K562 (cell line): Measurements from ENCODE around the gene GOLGA2. TPM values are rescaled to one million over a fixed set of nuclear protein-coding genes. Genes with fewer than 3 reads are reported as not detected.

Experiments
- ATAC-seq: fragments of 200-7000 bp; cut with Tn5 transposase; 3 replicates; pipeline ENCODE4 v1.9.1; 2020; ENCODE audit warnings: moderate library complexity
- BruUV-seq: library from RNA; stranded (reverse); fragments of 400-500 nt; replicated peaks from 2 replicates; lab custom pipeline; 2021; lab: Mats Ljungman, UMichigan
- CTCF ChIA-PET: fragments of 300-600 bp; formaldehyde crosslinking; extraction: SDS; loops from one replicate; lab custom pipeline; 2021; ENCODE audit warnings: low intra/inter-chr PET ratio; lab: Yijun Ruan, JAX
- POLR2A ChIA-PET: fragments of 300-600, 350-650 bp; sonication (Branson Sonifier 250); formaldehyde crosslinking; extraction: SDS; loops from one replicate; lab custom pipeline; 2021; ENCODE audit warnings: antibody characterized with exemption, inconsistent platforms; lab: Yijun Ruan, JAX
- DNase-seq, 4 experiments: peaks; one replicate each; pipeline versions ENCODE4 v3.0.0 to v3.0.0-alpha.2; 2011 to 2018; ENCODE audit warnings: low spot score in 3 of 4, mixed read lengths in 3 of 4; ENCODE audit errors: extremely low read depth in 1 of 4
- FAIRE-seq: peaks from 2 replicates; lab custom pipeline; 2011; peaks lifted over from hg19 to GRCh38; lab: Jason Lieb, UNC
- H2AFZ ChIP-seq: 2 replicates; pipeline ENCODE4 v1.6.0; 2011; ENCODE audit warnings: low read depth, low read length, control low read depth, inconsistent platforms
- H3K27ac ChIP-seq: fragments of 200-600 bp; 3 replicates; pipeline ENCODE4 v1.8.0; 2011; ENCODE audit warnings: low read depth, mild to moderate bottlenecking, control low read depth, inconsistent platforms, low read length, moderate library complexity, mixed read lengths; ENCODE audit errors: extremely low read depth
- H3K27me3 ChIP-seq, 2 experiments: fragments of 300-600 bp in 1 of 2; 2 replicates in 1 of 2; 3 replicates in 1 of 2; pipeline versions ENCODE4 v1.6.0 to v1.8.0; 2011; ENCODE audit warnings: inconsistent platforms in 2 of 2, low read length in 2 of 2, mild to moderate bottlenecking in 1 of 2, mixed read lengths in 1 of 2, moderate library complexity in 1 of 2; ENCODE audit not compliant: control insufficient read depth in 2 of 2, insufficient read depth in 2 of 2
- H3K36me3 ChIP-seq: fragments of 300-600 bp; 3 replicates; pipeline ENCODE4 v1.8.0; 2011; ENCODE audit warnings: mild to moderate bottlenecking, low read length, inconsistent platforms; ENCODE audit not compliant: control insufficient read depth, insufficient read depth
- H3K4me1 ChIP-seq, 2 experiments: fragments of 200-600 bp in 1 of 2; replicated peaks in 1 of 2; 2 replicates in 1 of 2; 3 replicates in 1 of 2; pipeline versions ENCODE4 v1.5.1 to v1.8.0; 2011; ENCODE audit warnings: inconsistent platforms in 2 of 2, low read length in 2 of 2, mild to moderate bottlenecking in 1 of 2, mixed read lengths in 1 of 2, moderate library complexity in 1 of 2; ENCODE audit not compliant: control insufficient read depth in 2 of 2, insufficient read depth in 2 of 2
- H3K4me2 ChIP-seq: 2 replicates; pipeline ENCODE4 v1.6.1; 2011; ENCODE audit warnings: low read length, control low read depth, inconsistent platforms, mixed read lengths; ENCODE audit not compliant: insufficient read depth
- H3K4me3 ChIP-seq: fragments of 200-600 bp; sonication (generic), shearing (Covaris generic); 2 replicates; pipeline ENCODE4 v1.5.1; 2016; ENCODE audit warnings: control low read depth, inconsistent platforms
- H3K79me2 ChIP-seq: fragments of 200-600 bp; 3 replicates; pipeline ENCODE4 v1.8.0; 2011; ENCODE audit warnings: low read length, inconsistent platforms; ENCODE audit not compliant: control insufficient read depth, insufficient read depth
- H3K9ac ChIP-seq, 2 experiments: 2 replicates each; pipeline versions ENCODE4 v1.6.0 to v1.6.1; 2011; ENCODE audit warnings: low read depth in 2 of 2, low read length in 2 of 2, control low read depth in 1 of 2, inconsistent platforms in 1 of 2, mild to moderate bottlenecking in 1 of 2, mixed read lengths in 1 of 2; ENCODE audit not compliant: insufficient read depth in 1 of 2
- H3K9me1 ChIP-seq: one replicate; pipeline ENCODE4 v1.6.0; 2011; ENCODE audit warnings: inconsistent platforms, mild to moderate bottlenecking, low read length, moderate library complexity; ENCODE audit not compliant: control insufficient read depth, insufficient read depth
- H3K9me3 ChIP-seq: replicated peaks from 2 replicates; pipeline ENCODE4 v1.5.1; 2011; ENCODE audit warnings: low read depth, low read length, inconsistent platforms; ENCODE audit not compliant: control insufficient read depth, insufficient read depth
- H4K20me1 ChIP-seq: replicated peaks from 2 replicates; pipeline ENCODE4 v1.6.1; 2011; ENCODE audit warnings: low read length, inconsistent platforms, mixed read lengths; ENCODE audit not compliant: control insufficient read depth, insufficient read depth
- CEBPB ChIP-seq: fragments of 450-650 bp; IDR thresholded peaks from 2 replicates; pipeline ENCODE4 v1.6.1; 2016; ENCODE audit warnings: missing genetic modification characterization, missing compliant biosample characterization
- CUX1 ChIP-seq: fragments of 200-800 bp; sonication (Bioruptor generic); IDR thresholded peaks from 2 replicates; pipeline ENCODE4 v1.6.1; 2016; ENCODE audit warnings: missing genetic modification characterization, missing compliant biosample characterization
- RBM34 ChIP-seq: fragments of 200-400 bp; formaldehyde crosslinking; IDR thresholded peaks from 2 replicates; pipeline ENCODE4 v1.6.1; 2018; ENCODE audit warnings: low read length, borderline replicate concordance; ENCODE audit not compliant: insufficient read depth
- TEAD4 ChIP-seq, 2 experiments: sonication (generic) in 1 of 2; formaldehyde crosslinking in 1 of 2; IDR thresholded peaks; 2 replicates each; pipeline versions ENCODE4 v1.6.1 to v1.8.0; 2012 to 2022; ENCODE audit warnings: borderline replicate concordance in 1 of 2, inconsistent platforms in 1 of 2, low read length in 1 of 2, mild to moderate bottlenecking in 1 of 2, missing genetic modification reagents in 1 of 2
- WGBS: fragments of 100-300 bp; shearing (Covaris generic); methylation state at CpG from one replicate; pipeline ENCODE4 v1.1.6; 2016; ENCODE audit warnings: low coverage, mixed read lengths; ENCODE audit not compliant: insufficient coverage; ENCODE audit errors: missing lambda C conversion rate; 5-methylcytosine and 5-hydroxymethylcytosine counted together
- in situ Hi-C: fragments of 300-500 bp; cut with MboI; formaldehyde crosslinking; loops from 4 replicates; pipeline ENCODE4 v1.15.0; 2018; ENCODE audit warnings: inconsistent platforms, mixed read lengths
- intact Hi-C: fragments of 100-400 bp; cut with micrococcal nuclease; formaldehyde crosslinking; loops from 2 replicates; pipeline ENCODE4 v1.14.2; 2022
- polyA plus RNA-seq, 8 experiments: library from polyadenylated mRNA; depleted of rRNA in 4 of 8; stranded (reverse) in 5 of 8; unstranded in 3 of 8; fragments of >200 nt; fragmentation: Nextera tagmentation in 2 of 8; fragmentation: Illumina TruSeq in 1 of 8; extraction: Ambion mirVana in 2 of 8; extraction: Trizol in 1 of 8; gene quantifications; 2 replicates each; pipeline versions ENCODE4 v1.2.1 to v1.2.3, GENCODE V29; 2011 to 2014; ENCODE audit warnings: inconsistent platforms in 1 of 8, missing spikeins in 1 of 8
- total RNA-seq, 7 experiments: library from RNA; depleted of rRNA in 6 of 7; stranded (reverse); fragments of >200 nt in 6 of 7; fragmentation: Illumina TruSeq in 2 of 7; extraction: Trizol in 2 of 7; gene quantifications; 2 replicates each; pipeline versions ENCODE4 v1.2.1 to v1.2.3, GENCODE V29; 2011 to 2021; ENCODE audit warnings: low replicate concordance in 1 of 7
- TF ChIP-seq, protein P1 (sequence below): sonication (generic); formaldehyde crosslinking; IDR thresholded peaks from 2 replicates; pipeline ENCODE4 v1.8.0; 2023; ENCODE audit warnings: missing genetic modification reagents, mild to moderate bottlenecking, borderline replicate concordance
- TF ChIP-seq, protein P2 (sequence below): fragments of 450-650 bp; formaldehyde crosslinking; conservative IDR thresholded peaks from 2 replicates; pipeline ENCODE4 v1.4.0; 2022; ENCODE audit warnings: mild to moderate bottlenecking, missing genetic modification characterization

GOLGA2 gene
- total and polyA plus RNA-seq, 9 of the 15 experiments (the other 6 are each of a cell fraction or from before 2014, with no cell fraction given): 15.7 to 138 (median 76.0) TPM

DNA sequence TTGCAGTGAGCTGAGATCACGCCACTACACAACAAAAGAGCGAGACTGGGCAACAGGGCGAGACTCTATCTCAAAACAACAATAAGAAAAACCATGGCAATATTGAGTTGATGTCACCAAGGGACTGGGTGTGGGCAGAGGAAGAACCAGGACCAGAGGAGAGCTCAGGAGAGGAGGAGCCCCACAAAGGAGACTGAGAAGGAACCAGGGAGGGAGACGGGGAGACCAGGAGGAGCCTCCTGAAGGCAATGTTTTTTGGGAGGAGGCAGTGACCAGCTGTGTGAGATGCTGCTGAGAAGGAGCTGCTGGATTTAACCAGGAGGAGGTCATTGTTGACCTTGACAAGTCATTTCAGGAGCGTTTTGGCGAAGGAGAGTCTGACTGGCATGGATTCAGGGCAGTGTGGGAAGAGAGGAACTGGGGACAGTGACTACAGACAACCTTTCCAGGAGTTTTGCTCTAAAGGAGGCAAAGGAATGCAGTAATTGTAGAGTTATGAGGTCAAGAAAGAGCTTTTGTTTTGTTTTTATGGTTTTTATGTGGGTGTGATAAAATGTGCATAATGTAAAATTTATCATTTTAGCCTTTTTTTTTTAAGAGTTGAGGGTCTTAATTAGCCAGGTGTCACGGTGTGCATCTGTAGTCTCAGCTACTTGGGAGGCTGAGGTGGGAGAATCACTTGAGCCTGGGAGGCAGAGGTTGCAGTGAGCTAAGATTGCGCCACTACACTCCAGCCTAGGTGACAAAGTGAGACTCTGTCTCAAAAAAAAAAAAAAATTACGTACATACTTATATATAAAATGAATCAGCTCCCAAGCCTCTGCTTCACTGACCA is 28.5 kb upstream of the GOLGA2 start:
- H3K4me1 ChIP-seq: peaks cover 23 to 37% of the 10 kb centered on the region in 2 experiments
- intact Hi-C loops (no loop called here), in situ Hi-C loops (no loop called here)
- no peak overlapping the region for H3K27ac ChIP-seq
- ATAC-seq (no peak), FAIRE-seq (no peak), DNase-seq (no peak)
- H3K36me3 ChIP-seq: peaks cover 13% of the 10 kb centered on the region
- BruUV-seq: no TSS peak
- 67% methylated on average over 9 of the region's 9 CpGs for WGBS
- H3K27me3 ChIP-seq: no peaks in the 10 kb centered on the region
- no peak overlapping the region for H3K4me3 ChIP-seq
- H3K4me2 ChIP-seq: no peak overlapping the region
- no peak overlapping the region for H2AFZ ChIP-seq
- CTCF ChIA-PET: no interaction called here
- no peaks in the 10 kb centered on the region for H3K9me1 ChIP-seq
- no peaks in the 10 kb centered on the region for H3K9me3 ChIP-seq
- no peaks in the 10 kb centered on the region for H4K20me1 ChIP-seq
- peak overlapping the region in 1 of 2 experiments; percentile 56; a peak in 1 of 4 replicates for H3K9ac ChIP-seq
- no peaks in the 10 kb centered on the region for H3K79me2 ChIP-seq
- POLR2A ChIA-PET: interaction anchor here (0.7 to 2.2 kb wide), 15 partner anchors 8 to 385 kb away, joined by 3 to 17 read pairs (median 5); partner anchors contain the start of genes SET and TRUB2
- TF ChIP-seq, protein P1, sequence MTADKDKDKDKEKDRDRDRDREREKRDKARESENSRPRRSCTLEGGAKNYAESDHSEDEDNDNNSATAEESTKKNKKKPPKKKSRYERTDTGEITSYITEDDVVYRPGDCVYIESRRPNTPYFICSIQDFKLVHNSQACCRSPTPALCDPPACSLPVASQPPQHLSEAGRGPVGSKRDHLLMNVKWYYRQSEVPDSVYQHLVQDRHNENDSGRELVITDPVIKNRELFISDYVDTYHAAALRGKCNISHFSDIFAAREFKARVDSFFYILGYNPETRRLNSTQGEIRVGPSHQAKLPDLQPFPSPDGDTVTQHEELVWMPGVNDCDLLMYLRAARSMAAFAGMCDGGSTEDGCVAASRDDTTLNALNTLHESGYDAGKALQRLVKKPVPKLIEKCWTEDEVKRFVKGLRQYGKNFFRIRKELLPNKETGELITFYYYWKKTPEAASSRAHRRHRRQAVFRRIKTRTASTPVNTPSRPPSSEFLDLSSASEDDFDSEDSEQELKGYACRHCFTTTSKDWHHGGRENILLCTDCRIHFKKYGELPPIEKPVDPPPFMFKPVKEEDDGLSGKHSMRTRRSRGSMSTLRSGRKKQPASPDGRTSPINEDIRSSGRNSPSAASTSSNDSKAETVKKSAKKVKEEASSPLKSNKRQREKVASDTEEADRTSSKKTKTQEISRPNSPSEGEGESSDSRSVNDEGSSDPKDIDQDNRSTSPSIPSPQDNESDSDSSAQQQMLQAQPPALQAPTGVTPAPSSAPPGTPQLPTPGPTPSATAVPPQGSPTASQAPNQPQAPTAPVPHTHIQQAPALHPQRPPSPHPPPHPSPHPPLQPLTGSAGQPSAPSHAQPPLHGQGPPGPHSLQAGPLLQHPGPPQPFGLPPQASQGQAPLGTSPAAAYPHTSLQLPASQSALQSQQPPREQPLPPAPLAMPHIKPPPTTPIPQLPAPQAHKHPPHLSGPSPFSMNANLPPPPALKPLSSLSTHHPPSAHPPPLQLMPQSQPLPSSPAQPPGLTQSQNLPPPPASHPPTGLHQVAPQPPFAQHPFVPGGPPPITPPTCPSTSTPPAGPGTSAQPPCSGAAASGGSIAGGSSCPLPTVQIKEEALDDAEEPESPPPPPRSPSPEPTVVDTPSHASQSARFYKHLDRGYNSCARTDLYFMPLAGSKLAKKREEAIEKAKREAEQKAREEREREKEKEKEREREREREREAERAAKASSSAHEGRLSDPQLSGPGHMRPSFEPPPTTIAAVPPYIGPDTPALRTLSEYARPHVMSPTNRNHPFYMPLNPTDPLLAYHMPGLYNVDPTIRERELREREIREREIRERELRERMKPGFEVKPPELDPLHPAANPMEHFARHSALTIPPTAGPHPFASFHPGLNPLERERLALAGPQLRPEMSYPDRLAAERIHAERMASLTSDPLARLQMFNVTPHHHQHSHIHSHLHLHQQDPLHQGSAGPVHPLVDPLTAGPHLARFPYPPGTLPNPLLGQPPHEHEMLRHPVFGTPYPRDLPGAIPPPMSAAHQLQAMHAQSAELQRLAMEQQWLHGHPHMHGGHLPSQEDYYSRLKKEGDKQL (CRISPR knock-in tag): no peak
- TF ChIP-seq RBM34: no peak
- no peak for TF ChIP-seq TEAD4 (IDR thresholded peaks at IDR 0.05; ENCODE audit: low read length)
- no peak for TF ChIP-seq TEAD4 (CRISPR knock-in tag; IDR thresholded peaks at IDR 0.05; ENCODE audit: borderline replicate concordance)
- TF ChIP-seq CEBPB: peak; percentile 72
- TF ChIP-seq, protein P2, sequence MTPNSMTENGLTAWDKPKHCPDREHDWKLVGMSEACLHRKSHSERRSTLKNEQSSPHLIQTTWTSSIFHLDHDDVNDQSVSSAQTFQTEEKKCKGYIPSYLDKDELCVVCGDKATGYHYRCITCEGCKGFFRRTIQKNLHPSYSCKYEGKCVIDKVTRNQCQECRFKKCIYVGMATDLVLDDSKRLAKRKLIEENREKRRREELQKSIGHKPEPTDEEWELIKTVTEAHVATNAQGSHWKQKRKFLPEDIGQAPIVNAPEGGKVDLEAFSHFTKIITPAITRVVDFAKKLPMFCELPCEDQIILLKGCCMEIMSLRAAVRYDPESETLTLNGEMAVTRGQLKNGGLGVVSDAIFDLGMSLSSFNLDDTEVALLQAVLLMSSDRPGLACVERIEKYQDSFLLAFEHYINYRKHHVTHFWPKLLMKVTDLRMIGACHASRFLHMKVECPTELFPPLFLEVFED (CRISPR knock-in tag): 0 out of 2 replicates have a peak, but pooled peaks have one; percentile 8
- TF ChIP-seq CUX1 (CRISPR knock-in tag): no peak
